ENCODE data around the gene CBFB. TPM values are rescaled to one million over a fixed set of nuclear protein-coding genes. Genes with fewer than 3 reads are reported as not detected.

Gene CBFB
- total RNA-seq, 1 donor from 2014 or later, result 216 TPM

- intact Hi-C loops (cut with micrococcal nuclease), result loop anchor here (10.0 kb wide), 1 partner anchor 829 kb away; the partner anchor contains the start of genes CENPT, NUTF2 and THAP11
Measured at GRCh38 chr16:67016143-67016542, 12.8 kb upstream of the CBFB start.

GRCh38 chr16:67016681-67017420 is 12.1 kb upstream of the CBFB start:
- intact Hi-C loops (cut with micrococcal nuclease), result loop anchor here (10.0 kb wide), 1 partner anchor 828 kb away; the partner anchor contains the start of genes CENPT, NUTF2 and THAP11

- intact Hi-C loops (cut with micrococcal nuclease), result loop anchor here (10.0 kb wide), 1 partner anchor 827 kb away; the partner anchor contains the start of genes CENPT, NUTF2 and THAP11
Measured at GRCh38 chr16:67017421-67017750, 11.6 kb upstream of the CBFB start.

- intact Hi-C loops (cut with micrococcal nuclease), result loop anchor here (1.0 to 10.0 kb wide), 10 partner anchors 10 to 827 kb away; partner anchors contain the start of genes CENPT, FBXL8, MATCAP1 and NUTF2
Measured at GRCh38 chr16:67017810-67018488, 11.0 kb upstream of the CBFB start.

- intact Hi-C loops (cut with micrococcal nuclease), result loop anchor here (10.0 kb wide), 1 partner anchor 826 kb away; the partner anchor contains the start of genes CENPT, NUTF2 and THAP11
Measured at GRCh38 chr16:67019171-67019570, 9.8 kb upstream of the CBFB start.

- intact Hi-C loops (cut with micrococcal nuclease), result no loop called here
Measured at GRCh38 chr16:67021321-67021720, 7.6 kb upstream of the CBFB start.

GRCh38 chr16:67022531-67023214 is 6.3 kb upstream of the CBFB start:
- intact Hi-C loops (cut with micrococcal nuclease), result no loop called here

- intact Hi-C loops (cut with micrococcal nuclease), result no loop called here
Measured at GRCh38 chr16:67023689-67024088, 5.3 kb upstream of the CBFB start.

GRCh38 chr16:67024384-67025209 is 4.4 kb upstream of the CBFB start:
- intact Hi-C loops (cut with micrococcal nuclease), result loop anchor here (5.0 kb wide), 1 partner anchor 223 kb away; the partner anchor contains the start of genes FHOD1 and SLC9A5

- intact Hi-C loops (cut with micrococcal nuclease), result loop anchor here (5.0 kb wide), 1 partner anchor 222 kb away; the partner anchor contains the start of genes FHOD1 and SLC9A5
Measured at GRCh38 chr16:67025210-67025550, 3.8 kb upstream of the CBFB start.

GRCh38 chr16:67026570-67026969 is 2.4 kb upstream of the CBFB start:
- intact Hi-C loops (cut with micrococcal nuclease), result loop anchor here (5.0 kb wide), 1 partner anchor 221 kb away; the partner anchor contains the start of genes FHOD1 and SLC9A5

GRCh38 chr16:67027046-67027445 is 1.9 kb upstream of the CBFB start:
- intact Hi-C loops (cut with micrococcal nuclease), result loop anchor here (5.0 kb wide), 1 partner anchor 220 kb away; the partner anchor contains the start of genes FHOD1 and SLC9A5

GRCh38 chr16:67028167-67028695 is 718 bp upstream of the CBFB start:
- intact Hi-C loops (cut with micrococcal nuclease), result loop anchor here (1.0 to 5.0 kb wide), 6 partner anchors 10 to 219 kb away; partner anchors contain the start of genes FBXL8, FHOD1, SLC9A5 and TRADD

GRCh38 chr16:67029254-67030096 is 526 bp downstream of the CBFB start:
- intact Hi-C loops (cut with micrococcal nuclease), result loop anchor here (1.0 to 5.0 kb wide), 8 partner anchors 17 to 533 kb away; partner anchors contain the start of genes CTCF, FHOD1, MATCAP1 and SLC9A5

- intact Hi-C loops (cut with micrococcal nuclease), result no loop called here
Measured at GRCh38 chr16:67030221-67030962, 1.4 kb downstream of the CBFB start.

GRCh38 chr16:67034487-67034886 is 5.5 kb downstream of the CBFB start:
- intact Hi-C loops (cut with micrococcal nuclease), result no loop called here

GRCh38 chr16:67035364-67035763 is 6.4 kb downstream of the CBFB start:
- intact Hi-C loops (cut with micrococcal nuclease), result no loop called here

- intact Hi-C loops (cut with micrococcal nuclease), result no loop called here
Measured at GRCh38 chr16:67036323-67036741, 7.4 kb downstream of the CBFB start.
